ENCODE results near the gene RIPK3.

- TF ChIP-seq, protein P1, sequence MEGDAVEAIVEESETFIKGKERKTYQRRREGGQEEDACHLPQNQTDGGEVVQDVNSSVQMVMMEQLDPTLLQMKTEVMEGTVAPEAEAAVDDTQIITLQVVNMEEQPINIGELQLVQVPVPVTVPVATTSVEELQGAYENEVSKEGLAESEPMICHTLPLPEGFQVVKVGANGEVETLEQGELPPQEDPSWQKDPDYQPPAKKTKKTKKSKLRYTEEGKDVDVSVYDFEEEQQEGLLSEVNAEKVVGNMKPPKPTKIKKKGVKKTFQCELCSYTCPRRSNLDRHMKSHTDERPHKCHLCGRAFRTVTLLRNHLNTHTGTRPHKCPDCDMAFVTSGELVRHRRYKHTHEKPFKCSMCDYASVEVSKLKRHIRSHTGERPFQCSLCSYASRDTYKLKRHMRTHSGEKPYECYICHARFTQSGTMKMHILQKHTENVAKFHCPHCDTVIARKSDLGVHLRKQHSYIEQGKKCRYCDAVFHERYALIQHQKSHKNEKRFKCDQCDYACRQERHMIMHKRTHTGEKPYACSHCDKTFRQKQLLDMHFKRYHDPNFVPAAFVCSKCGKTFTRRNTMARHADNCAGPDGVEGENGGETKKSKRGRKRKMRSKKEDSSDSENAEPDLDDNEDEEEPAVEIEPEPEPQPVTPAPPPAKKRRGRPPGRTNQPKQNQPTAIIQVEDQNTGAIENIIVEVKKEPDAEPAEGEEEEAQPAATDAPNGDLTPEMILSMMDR (IDR thresholded peaks at IDR 0.05): no peak
- TF ChIP-seq NRF1 (IDR thresholded peaks at IDR 0.05; ENCODE audit: low read depth, low read length) (no peak), SIN3A (IDR thresholded peaks at IDR 0.05; ENCODE audit: borderline replicate concordance, low read depth, low read length) (no peak), MEF2A (IDR thresholded peaks at IDR 0.05; ENCODE audit: borderline replicate concordance, low read depth) (no peak), JUND (IDR thresholded peaks at IDR 0.05) (no peak), EZH2phosphoT487 (IDR thresholded peaks at IDR 0.05; ENCODE audit: borderline replicate concordance, low read depth) (no peak)
Observed at GRCh38 chr14:24324024-24324423, 15.8 kb downstream of the RIPK3 start.

All from SK-N-SH (cell line).